GM19372 (cell line): Measurements from ENCODE around the gene TMEM198.

Experiments used
- ATAC-seq: cut with Tn5 transposase; IDR thresholded peaks from one replicate; pipeline ENCODE4 v1.9.1; 2021; ENCODE audit warnings: mild to moderate bottlenecking, low read depth, moderate library complexity; ENCODE audit not compliant: unreplicated experiment

Gene TMEM198

DNA sequence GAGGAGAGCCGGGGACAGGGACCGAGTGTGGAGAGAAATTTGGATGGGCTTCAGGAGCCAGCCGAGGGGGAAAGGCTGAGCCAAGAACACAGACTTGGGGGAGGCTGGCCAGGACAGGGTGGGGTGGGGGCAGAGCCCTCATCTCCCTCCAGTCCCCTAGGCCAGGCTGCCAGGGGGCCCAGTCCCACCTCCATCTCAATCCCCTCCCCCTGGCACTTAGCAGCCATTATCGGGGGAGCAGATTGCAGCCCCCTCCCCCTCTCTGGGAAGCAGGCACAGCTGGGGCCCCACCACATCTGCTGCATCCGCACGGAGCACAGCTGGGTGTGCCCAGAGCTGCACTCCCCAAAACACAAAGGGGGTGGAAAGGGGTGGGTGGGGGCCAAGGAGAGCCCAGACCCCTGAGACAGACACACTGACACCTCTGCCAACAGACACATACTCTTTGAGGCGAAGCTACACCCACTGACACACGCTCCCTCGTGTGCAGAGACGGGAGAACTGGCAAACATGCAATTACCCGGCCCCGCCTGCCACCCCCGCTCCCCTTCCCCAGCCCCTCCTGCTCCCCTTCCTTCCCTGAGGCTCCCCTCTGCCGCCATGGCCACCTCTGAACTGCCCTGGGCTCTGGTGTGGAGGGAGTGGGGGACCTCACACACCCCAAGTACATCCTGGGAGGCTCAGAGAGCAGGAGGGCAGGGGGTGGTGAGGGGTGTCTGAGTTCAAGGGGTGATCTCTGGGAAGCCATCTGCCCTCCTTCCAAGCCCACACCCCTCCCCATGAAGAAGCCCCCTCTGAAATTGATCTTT is 34.7 kb upstream of the TMEM198 start:
- ATAC-seq = peak; percentile 12

- ATAC-seq = peak; percentile 56
Observed at GRCh38 chr2:219509780-219510511, 33.9 kb upstream of the TMEM198 start.

GRCh38 chr2:219510512-219511135 is 33.2 kb upstream of the TMEM198 start:
- ATAC-seq = no peak

DNA sequence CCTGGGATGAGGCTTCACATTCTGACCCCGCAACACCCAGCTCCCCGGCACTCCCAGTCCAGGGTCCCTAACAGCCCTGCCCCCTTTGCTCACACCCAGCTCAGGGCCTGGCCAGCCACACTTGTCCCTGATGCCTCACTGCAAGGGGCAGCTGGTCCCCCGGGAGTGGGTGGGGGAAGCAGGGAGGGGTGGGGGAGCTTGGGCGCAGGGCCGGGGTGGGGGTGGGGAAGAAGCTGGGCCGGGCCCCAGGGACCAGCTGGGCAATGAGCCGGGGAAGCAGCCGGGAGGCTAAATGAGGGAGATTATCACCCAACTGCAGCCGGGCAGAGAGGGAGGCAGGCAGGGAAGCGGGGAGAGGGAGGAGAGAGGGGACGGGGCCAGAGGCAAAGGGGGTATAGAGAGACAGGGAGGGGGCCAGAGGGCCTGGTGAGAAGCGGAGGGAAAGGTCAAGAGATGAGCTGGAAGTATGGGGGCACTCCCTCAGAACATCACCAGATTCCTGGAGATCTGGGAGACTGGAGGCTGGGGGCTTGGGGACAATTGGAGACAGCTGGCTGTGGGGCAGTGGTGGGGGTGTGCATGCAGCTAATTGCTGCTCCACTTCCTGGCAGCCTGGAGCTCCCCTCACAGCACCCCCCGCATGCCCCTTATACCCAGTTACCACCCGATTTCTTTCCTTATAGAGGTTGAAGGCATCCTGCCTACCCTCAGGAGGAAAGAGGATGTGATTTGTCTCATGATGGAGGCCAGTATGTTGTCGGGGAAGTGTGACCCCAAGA is 32.1 kb upstream of the TMEM198 start:
- ATAC-seq = no peak

DNA sequence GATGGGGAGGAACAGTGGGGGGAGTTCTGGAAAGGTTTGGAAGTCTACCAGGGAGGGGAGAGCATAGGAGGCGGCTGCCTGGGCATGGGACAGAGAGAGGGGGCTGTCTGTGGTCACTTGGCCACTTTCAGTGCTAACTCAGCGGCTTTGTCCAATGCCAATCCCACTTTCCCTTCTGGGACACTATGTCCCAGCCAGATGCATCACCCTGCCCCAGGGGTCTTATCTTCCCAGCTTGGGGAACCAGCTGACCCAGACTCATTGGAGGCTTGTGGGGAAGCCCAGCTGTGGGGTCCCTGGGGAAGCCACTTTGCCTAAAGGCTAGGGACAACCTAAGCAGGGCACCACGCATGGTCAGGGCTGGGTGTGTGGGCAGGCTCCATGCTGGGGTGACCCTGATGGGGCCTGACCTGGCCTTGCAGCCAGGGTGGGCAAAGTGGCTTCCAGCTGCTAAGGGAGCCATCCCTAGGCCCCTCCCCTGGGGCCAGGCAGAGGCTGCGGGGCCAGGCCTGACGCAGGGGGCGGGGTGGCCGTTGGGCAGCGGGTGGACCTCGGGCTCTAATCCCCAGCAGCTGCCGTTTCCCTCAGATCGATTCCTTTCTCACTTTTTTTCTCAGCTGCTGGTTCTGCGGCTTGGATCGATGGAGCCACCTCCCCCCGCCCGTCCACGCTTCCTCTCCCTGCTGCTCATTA is 31.2 kb upstream of the TMEM198 start:
- ATAC-seq = no peak

DNA sequence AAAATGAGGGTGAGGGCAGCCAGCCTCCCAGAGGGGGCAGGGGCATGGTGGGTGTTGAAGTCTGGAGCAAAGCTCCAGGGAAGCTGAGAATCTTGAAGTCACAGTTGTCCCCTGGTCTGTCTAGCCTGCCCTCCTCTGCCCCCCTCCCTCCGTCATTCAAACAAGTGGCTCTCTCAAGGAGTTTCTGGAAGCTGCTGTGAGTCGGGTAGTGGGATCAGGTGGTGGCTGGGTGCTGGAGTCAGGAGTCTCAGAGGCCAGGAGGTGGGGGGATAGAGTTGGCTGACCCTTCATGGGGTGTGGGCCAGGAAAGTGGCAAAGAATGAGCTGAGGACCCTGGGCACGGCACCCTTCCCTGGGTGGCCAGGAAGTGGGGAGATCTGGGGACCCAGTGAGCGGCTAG is 30.0 kb upstream of the TMEM198 start:
- ATAC-seq = no peak

DNA sequence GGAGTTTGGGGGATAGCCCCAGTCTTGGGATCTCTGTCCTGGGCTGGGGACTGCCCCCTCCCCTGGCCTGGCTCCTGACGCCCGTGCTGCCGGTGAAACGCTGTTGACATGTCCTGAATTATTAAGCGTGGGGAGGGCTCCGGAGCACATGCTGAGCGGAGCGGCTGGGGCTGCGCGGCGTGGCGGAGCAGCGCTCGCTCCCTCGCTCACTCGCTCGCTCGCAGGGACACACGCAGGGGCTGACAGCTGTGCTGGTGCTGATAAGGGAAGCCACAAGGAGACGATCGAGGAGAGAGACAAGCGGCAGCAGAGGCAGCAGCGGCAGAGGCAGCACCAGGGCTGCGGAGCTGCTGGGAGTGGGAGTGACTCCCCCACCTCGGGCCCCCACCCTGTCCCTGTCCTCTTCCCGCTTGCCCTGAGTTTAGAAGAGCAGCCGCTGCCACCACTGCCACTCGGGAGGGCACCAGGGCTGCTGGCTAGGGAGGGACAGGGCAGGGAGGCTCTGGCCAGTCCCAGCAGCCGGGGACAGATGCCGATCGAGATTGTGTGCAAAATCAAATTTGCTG is 29.5 kb upstream of the TMEM198 start, which contains the start of gene ASIC4:
TSS of gene ASIC4 (plus strand) at position 287 of the 566 bp plus-strand sequence. CDS start at position 530, 243 bp downstream.
- no peak for ATAC-seq

- ATAC-seq = no peak
Observed at GRCh38 chr2:219514836-219515235, 29.0 kb upstream of the TMEM198 start.

- no peak for ATAC-seq
Observed at GRCh38 chr2:219515874-219516629, 27.8 kb upstream of the TMEM198 start.

DNA sequence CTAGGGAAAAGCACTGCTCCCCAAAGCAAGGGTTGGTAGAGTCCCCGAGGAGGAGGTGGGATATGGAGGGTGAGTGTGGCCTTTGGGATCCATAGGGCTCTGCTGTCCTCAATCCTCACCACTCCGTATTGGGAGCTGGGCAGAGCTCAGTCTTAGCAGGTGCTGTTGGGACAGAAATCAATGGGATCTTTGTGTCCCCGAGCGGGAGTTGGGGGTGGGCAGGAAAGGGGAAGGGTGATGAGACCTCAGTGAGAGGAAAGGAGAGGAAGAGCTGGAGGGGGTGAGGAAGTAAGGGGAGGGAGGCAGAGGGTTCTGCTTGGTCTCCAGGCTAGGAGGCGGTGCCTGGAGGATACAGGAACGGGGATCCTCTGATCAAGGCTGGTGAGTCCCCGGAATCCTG is 26.9 kb upstream of the TMEM198 start:
- no peak for ATAC-seq

GRCh38 chr2:219517954-219518778 is 25.7 kb upstream of the TMEM198 start:
- ATAC-seq = no peak

- no peak for ATAC-seq
Observed at GRCh38 chr2:219519526-219519916, 24.3 kb upstream of the TMEM198 start.

DNA sequence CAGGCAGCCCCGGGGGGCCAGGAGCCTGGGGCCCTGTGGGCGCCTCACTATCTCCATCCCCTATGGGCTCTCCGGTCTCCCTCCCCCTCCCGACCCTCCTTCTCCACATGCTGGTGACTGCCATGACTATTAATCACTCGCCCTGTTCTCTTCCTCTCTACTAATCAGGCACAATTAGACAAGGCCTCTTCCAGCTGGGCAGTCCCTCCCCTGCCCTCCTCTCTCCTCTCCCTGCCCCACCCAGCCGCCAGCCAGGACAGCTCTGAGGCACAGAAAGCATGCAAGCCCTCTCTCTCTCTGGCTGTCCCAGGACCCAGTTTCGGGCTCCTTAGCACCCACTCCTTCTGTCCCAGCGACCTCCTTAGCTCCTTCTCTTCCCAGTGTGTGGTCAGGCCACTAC is 23.7 kb upstream of the TMEM198 start:
- ATAC-seq = no peak

DNA sequence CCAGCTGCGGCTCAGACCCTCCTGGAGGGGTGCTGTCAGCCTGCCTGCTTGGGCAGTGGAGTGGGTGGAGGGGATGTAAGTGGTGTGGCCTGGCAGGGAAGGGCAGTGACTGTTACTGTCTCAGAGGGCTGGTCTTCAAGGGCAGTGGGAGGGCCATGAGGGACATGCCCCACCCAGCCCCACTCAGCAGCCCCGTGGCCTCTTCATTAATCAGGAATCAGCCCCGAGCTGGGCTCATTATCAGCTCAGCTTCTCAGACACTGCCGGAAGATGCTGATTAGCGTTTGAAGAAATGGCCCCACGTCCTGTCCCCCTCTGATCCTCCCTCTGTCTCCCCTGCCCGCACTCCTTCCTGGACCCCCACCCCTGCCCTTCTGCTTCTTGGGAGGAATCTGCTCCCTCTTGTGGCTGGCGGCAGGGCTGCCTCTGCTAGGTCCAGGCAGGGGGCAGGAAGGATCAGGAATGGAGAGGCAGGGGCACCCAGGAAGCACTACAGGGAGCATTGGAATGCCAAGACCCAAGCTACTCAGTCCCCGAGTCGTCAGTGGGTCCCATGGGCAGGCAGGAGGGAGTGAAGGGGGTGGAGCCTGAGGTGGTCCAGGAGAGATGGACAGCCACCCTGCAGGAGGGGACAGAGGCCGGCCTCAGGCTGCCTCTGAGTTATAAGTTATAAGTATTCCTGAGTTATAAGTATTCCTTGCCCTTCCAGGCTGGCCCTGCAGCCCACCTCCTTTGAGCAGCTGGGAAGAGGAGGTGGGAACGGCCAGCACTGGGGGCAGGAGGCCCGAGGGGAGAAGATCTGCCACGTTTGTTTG is 22.6 kb upstream of the TMEM198 start:
- ATAC-seq = no peak

DNA sequence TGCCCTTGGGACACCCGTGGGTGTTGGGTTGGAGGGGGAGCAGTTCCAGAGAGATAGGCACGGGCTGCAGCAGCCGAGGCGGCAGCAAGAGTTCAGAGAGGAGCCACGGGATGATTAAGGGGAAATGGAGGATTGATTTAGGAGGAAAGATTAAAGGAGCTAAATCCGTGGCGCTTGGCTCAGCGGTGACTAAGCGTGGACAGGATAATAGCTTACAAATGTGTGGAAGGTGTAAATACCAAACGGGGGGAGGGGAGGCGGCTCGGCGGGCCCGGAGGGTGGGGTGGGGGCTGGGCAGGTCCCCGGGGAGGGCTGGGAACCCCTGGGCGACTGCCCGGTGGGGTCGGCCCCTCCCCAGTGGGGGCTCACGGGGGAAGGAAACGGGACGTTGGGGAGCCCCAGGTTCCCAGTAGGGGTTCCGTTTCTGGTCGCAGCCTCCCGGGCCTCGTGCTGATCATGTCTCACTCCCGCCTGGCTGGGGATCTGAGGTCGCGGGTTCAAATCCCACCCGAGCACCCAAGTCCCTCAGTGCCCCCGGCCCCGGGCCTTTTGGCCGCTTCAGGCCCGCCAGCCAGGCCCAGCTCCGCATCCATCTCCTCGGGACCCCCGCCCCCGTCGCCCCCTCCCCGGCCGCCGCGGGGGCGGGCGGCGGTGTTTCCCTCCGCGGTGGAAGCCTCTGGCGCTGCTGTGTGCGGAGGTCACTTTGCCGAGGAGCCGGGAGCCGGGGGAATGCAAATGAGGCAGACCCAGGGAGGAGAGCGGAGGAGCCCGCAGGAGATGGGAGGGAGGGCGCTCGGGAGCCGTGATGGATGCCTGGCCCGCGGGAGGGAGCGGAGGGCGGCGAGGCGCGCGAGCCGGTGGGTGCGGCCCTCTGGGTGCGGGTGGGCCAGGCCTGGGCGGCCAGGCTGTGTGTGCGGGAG is 21.5 kb upstream of the TMEM198 start:
- no peak for ATAC-seq

DNA sequence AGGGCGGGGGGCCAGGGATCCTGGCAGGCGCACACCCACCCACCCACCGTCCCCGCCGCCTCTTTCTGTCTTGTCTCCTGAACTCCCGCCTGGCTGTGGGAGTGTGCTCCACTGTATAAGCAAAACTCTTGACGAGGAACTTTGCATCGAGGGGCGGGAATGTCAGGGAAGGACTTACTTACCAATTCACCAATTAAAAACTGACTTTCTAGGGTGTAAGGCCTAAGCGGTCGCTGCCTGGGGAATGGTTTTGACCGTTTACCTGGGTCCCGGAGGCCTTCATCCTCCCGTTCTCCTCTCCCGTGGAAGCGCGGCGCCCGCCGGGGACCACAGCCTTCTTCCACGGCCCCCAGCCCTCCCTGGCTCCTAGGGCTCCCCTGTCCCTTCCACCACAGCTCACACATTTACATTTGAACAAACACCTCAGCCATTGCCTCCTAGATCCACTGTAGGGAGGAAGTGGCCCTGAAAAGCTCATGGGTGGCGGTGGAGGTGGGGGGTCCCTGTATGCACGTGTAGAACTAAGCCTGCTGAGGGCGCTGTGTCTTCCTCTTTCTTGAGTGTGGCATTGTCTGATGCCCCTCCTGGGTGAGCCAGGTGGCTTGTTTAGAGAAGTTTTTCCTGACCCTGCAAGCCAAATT is 20.7 kb upstream of the TMEM198 start:
- no peak for ATAC-seq
